ENCODE data around the gene PYGB.

The PYGB gene

DNA sequence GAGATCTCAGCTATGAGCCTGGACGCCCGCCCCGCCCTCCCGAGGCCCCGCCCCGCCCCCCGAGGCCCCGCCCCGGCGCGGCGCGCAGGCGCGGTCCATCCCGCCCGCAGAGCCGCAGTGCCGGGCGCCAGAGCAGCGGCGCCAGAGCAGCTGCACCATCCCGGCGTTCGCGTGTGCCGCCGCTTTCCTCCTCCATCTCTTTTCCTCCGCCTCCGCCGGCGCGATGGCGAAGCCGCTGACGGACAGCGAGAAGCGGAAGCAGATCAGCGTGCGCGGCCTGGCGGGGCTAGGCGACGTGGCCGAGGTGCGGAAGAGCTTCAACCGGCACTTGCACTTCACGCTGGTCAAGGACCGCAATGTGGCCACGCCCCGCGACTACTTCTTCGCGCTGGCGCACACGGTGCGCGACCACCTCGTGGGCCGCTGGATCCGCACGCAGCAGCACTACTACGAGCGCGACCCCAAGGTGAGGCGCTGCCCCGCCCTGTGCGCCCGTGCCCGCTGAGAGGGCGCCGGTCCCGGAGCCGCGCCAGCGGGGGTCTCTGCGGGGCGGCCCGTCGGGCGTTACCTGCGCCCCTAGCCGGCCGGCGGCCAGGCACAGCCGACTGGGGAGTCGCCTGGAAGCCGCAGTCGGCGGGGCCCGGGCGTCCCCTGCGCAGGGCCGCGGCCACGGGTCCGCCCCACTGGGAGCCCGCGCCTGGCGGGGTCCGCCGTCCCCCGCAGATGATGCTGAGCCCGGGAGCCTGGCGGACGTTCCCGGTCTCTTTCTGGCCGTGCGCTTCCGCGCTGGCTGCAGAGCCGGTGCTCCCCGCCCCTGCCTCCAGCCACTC is at the start of gene PYGB:
TSS of gene PYGB (plus strand) at position 130 of the 830 bp plus-strand sequence. CDS start at position 224, 94 bp downstream.
- peak; percentile 54 for DNase-seq (ENCODE audit: low read depth)

DNA sequence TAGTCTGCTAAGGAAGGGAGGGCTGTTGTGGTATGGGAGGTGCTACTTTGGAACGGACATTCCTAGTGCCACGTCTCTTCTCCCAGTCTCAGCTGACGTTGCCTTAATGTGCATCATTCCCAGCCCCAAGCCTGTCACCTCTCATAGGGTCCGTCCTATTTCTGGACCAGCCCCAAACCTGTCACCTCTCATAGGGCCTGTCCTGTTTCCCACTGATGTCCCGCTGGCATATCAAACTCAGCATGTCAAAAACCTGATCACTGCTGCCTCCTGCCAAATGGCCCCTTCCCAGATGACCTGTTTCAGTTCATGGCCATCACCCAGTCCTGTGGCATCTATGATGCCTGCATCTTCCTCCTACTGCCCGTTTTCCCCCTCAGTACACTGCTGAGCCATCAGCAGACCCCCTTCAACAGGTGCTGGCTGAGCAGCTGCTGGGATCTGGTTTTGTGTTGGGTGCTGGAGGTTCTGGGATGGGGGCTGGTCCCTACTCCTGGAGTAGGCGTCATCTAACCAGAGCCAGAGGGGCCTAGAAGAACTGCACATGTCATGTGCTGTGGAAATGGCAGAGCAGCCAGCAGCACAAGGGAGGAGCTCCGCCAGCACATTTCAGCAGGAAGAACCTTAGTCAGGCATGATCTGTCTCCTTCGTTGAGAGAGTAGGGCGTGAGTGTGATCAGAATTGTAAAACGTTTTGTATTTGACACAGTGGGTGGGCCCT is 49.1 kb upstream of the PYGB start:
- no peak for DNase-seq (ENCODE audit: low read depth)

DNA sequence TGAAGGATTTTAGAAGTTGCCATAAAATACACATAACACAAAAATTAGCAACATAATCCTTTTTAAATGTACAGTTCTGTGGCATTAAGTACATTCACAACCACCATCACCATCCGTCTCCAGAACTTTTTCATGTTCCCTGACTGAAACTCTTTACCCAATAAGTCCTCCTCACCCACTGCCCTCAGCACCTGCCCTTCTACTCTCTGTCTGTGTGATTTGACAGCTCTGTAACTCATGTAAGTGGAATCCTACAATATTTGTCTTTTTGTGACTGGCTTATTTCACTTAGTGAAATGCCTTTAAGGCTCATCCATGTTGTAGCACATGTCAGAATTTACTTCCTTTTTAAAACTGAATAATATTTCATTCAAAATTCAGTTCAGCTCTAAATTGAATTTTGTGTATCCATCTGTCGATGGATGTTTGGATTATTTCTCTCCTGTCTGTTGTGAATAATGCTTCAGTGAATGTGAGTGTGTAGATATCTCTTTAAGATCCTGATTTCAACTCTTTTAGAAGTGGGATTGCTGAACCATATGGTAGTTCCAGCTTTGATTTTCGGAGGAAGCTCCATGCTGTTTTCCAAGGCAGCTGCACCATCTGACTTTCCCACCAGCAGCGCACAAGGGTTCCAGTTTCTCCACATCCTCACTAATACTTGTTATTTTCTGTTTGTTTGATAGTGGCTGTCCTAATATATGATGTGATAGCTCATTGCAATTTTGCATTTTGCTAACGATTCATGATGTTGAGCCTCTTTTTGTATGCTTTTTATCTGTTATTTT is 48.2 kb upstream of the PYGB start:
- no peak for DNase-seq (ENCODE audit: low read depth)

DNA sequence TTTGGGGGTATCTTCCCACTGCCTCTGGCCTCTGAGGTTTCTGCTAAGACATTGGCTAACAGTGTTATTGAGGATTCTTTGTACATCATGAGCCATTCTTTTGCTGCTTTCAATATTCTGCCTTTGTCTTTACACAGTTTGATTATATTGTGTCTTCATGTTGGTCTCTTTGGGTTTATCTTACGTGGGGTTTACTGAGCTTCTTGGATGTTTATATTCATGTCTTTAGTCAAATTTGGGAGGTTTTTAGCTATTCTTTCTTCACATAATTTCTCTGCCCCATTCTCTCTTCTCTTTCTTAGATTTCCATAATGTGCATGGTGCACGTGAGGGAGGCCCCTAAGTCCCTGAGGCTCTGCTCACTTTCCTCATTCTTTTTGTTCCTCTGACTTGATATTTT is 44.8 kb upstream of the PYGB start:
- DNase-seq (ENCODE audit: low read depth), result no peak

DNA sequence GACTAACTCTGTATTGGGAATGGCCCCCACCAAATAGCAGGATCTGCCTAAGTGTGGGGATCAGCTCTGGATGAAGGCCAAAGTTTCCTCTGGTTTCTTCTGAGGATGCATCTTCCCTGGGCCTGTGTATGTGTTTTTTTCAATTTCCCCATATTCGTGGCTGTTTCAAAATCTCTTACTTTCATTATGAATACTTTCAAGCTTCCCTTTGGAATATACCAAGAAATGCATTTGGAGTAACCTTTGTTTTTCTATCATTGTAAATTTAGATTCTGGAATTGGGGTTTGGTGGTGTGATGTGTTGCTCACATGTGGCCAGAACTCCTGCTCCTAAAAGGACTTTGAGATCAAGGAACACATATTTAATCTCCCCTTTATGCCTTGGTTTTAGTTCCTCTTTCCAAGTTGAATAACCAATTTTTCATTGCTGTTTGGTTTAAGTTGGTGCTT is 44.0 kb upstream of the PYGB start:
- DNase-seq (ENCODE audit: low read depth), result no peak

DNA sequence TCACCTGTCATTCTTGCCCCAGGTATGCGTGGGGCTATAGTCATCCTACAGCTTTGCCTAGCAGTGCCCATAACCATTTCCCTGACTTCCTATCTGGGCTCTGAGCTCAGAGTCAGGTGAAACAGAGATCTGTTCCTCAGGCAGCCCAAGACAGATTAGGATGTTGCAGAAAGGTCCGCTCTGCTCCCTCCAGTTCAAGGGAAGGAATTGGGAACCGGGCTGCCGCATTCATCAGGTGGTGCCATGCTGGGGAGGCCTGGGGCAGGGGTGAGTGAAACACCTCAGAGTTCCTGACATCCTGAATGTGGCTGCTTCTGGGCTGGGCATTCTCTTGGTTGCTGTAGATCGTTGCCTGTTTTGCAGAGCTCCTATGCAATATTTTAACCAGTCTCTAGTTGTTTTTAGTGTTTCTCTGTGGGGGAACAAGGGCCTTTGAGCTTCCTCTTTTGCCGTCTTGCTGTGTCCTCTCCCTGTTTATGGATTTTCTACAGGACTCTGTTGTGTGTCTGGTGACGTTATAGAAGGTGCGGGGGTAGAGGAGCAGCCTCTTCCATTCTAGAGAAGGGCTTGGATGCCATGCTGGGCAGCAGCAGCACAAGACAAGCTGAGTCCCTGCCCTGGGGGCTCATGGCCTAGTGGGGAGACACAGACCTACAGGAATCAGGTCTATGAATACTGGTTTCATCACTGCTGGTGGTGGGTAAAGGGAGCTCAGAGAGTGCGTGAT is 43.2 kb upstream of the PYGB start:
- DNase-seq (ENCODE audit: low read depth), result no peak

DNA sequence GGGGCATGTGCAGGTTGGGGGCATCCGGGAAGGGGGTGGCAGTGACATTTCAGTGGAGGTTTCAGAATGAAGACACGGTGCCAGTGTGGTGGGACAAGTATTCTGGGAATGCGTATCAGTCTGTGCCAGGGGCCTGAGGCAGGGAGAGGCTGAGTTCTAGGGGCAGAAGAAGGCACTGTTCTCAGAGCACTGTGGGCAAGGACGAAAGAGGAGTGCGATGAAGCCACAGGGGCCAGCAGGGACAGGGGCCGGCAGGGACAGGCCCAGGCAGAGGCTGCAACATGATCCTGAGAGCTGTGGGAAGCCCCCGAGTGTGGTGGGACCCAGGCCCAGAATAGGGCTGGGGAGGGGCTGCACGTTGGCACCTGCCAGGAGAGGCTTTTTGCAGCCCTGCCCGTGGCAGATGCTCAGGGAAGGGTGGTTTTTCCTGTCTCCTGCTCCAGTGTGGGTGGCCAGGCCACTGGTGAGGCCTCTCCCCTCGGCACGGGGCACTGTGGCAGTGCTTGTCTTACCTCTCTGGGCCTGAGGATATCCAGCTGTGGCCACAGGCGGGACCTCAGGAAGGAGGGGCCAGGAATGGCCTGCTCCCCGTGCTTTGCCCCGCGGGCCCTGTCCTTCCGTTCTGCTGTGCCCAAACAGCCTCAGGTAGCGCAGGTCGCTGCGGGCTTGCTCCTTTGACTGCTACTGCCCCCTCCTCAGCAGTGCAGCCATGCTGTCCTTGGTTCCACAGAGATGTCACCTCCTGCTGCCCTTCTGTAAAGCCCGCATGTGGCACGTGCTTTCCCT is 42.4 kb upstream of the PYGB start:
- no peak for DNase-seq (ENCODE audit: low read depth)

DNA sequence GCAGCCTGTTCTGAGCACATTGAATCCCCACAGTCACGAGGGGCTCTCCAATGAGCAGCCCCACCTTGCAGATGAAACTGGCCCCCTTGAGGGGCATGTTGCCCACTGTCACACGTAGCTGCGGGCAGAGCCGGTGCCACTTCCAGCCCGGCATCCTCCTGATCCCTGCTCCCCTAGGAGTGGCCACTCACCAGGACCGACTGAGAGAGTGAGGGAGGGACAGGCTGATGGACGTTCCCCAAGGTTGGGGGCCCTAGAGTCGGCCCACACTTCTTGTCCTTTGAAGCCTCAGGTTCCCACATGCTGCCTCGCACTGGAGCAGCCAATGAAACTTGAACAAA is 41.9 kb upstream of the PYGB start:
- no peak for DNase-seq (ENCODE audit: low read depth)

DNA sequence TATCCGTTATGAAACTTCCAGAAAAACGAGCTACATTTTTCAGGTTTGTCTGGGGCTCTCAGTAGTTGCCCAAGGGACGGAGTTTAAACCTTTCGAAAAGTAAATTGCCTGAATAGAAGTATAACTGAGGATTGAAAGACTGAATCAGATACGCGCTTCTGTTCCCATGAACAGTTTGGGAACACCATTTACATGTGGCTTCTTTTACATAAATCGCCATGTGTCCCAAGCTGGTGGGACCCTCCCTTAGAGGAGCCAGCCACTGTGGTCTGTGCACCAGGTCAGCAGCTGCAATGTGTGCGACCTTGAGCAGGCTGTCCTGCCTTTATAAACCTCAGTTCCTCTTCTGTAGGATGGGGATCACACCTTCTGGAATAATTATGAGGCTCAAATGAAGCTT is 41.3 kb upstream of the PYGB start:
- DNase-seq (ENCODE audit: low read depth), result no peak

DNA sequence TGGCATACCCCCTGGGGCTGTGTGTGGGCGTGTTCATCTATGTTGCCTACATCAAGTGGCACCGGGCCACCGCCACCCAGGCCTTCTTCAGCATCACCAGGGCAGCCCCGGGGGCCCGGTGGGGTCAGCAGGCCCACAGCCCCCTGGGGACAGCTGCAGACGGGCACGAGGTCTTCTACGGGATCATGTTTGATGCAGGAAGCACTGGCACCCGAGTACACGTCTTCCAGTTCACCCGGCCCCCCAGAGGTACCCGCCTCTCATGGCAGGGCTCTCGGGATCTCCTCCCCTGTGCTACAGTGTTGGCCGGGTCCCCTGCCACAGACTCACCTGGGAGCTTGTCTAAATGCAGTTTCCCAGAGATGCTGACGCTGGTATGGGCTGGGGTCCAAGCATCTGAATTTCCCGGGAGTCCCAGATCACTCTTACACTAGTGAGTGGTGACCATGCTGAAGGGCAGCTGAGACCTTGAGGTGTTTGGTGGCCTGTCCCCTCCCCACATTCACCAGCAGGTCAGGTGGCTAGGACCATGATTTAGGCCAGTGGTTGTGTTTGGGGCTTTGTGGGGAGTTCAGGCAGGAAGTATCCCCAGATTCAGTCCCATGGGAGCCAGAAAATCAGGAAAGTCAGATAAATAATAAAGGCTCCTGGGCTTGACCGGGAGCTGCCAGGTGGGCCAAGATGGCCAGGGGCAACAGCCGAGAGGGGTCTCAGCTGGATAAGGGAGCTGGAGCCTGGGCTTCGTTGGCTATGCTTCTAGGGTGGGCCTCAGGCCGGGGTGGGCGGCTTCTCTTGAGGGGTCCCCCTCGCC is 40.5 kb upstream of the PYGB start:
- no peak for DNase-seq (ENCODE audit: low read depth)

DNA sequence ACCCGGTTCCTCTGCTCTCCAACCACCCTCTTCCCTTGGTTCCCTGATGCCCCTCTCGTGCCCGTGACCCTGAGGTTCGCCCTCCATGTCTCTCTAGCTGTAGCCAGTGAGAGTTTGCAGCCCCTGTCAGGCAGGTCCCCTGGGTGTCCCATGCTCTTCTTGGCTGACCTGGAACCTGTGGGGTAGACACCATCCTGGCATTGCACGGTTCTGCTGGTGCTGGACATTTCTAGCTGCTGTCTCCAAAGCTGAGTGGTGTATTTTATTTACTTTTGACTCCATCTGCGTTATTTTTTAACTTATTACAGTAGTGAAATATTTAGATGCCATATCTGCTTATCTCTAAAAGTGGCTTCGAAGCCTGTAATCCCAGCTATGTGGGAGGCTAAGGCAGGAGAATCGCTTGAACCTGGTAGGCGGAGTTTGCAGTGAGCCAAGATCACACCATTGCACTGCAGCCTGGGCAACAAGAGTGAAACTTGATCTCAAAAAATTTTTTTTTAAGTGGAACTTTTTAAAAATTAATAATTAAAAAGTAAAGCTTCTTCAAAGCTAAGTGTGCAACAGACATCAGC is 39.8 kb upstream of the PYGB start:
- DNase-seq (ENCODE audit: low read depth), result no peak

DNA sequence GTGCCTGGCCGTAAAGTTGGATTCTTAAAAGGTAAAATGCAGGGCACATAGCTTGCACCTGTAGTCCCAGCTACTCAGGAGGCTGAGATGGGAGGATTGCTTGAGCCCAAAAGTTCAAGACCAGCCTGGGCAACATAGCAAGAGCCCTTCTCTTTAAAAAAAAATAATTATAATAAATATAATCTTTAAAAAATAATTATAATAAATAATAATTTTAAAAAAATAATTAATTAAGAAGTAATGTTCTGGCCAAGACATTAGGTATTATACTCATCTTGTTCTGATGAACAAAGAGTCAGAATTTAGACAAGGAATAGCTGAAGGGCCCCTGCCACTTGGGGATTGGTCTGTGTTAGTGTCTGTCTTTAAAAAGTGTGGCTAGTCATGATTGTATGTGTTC is 38.5 kb upstream of the PYGB start:
- DNase-seq (ENCODE audit: low read depth), result no peak

DNA sequence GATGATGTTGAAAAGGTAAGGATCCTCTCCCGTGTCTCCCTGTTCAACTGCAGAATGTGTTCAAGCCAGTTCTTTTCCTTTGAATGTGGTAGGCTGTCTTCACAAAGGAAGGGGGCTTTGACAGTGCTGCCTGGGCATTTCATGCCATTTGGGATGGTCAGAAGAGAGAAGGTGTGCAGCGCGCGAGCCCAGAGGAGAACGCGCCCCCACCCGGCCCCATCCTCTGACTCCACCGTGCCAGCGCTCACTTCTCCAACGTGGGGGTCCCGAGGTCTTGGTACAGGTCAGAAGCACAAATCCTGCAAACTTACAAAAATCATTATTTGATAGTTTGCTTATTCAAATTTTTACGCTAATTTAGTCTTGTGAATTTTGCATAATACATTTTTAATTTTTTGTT is 38.0 kb upstream of the PYGB start:
- no peak for DNase-seq (ENCODE audit: low read depth)

DNA sequence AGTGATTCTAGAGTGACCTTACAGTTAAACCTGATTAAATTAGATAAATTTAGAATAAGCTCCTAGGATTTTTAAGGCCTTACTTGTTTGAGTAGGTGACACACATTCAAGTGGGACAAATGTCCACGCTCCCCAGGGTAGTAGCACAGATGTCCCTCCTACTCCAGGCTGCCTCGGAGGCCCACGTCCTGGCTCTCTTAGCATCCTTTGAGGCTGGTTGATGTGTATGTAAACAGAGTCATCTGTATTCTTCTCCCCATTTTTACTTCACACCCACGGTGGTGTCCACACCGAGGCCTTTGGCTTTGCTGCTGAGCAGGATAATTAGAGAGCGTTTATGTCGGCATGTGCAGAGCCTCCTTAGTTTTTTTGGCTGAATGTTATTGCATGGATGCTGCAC is 36.6 kb upstream of the PYGB start:
- DNase-seq (ENCODE audit: low read depth), result no peak

DNA sequence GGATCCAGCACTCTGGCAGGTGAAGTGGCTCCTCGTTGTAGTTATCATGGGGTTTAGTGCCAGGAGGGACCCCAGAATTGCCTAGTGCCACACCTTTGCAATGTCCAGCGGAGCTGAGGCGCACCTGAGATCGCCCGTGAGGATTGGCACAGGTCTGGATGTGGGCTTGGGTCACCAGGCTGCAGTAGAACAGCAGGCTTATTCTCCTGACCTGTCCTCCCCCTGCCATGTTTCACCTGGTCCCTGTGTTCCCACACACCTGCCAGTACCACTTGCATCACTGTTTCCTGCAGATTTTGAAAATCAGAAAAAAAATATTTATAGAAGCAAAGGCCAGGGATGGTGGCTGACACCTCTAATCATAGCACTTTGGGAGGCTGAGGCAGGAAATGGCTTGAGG is 35.6 kb upstream of the PYGB start:
- DNase-seq (ENCODE audit: low read depth), result no peak

DNA sequence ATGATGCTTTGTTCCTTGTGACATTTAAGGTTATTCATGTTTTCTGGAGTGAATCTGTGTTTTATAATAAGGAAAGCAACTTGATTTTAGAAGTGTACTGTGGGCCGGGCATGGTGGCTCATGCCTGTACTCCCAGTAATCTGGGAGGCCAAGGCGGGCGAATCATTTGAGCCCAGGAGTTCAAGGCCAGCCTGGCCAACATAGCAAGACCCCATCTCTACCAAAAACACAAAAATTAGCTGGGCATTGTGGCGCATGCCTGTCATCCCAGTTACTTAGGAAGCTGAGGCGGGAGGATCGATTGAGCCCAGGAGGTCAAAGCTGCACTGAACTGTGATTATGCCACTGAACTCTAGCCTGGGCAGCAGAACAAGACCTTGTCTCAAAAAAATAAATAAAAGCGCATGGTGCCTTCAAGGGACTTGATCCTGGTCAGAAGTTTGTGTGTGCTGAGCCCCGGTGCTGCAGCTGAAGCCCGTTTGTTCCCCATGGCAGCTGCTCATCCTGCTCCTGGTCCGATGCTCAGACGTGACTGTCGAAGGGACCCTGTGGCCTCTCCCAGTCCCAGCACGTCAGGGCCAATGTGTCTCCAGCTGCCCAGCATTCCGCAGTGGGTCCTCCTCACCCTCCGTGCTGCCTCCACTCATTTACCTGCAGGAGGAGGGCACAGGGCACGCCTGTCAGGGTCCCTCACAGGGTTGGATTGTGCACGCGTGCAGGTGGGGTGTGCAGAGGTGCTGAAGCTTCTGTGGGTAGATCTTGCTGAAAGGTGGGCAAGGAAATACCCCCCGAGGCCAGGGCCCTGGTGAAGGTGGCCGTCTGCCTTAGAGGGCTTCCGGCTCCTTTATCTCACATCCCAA is 34.1 kb upstream of the PYGB start:
- DNase-seq (ENCODE audit: low read depth), result no peak

DNA sequence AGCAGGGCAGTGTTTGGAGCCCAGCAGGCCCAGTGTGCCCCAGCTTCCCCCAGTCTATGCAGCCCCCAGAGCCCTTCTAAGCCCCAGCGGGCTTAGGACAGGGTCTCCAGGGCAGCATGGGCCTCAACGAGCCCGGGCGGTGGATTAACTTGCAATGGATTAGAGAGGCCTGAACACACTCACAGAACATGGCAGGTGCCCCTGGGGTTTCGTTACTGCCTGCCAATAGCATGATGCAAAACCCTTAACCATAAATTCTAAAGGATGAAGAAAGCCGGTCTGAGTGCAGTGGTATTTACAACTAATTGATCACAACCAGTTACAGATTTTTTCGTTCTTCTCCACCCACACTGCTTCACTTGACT is 33.5 kb upstream of the PYGB start:
- no peak for DNase-seq (ENCODE audit: low read depth)

DNA sequence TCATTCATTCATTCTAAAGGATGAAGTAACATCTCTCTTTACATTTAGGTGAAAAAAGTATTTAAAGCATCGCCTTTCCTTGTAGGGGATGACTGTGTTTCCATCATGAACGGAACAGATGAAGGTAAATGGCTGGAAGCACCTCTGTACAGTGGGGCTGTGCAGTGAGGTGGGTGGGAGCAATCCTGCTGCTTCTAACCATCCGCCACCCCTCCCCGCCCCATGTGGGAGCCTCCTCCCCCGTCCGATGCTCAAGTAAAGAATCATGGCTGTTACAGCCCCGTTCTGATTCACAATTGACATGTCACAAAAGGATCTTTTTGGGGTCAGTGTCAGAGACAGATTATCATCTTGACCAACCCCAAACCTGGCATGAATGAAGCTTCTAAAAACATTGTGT is 33.1 kb upstream of the PYGB start:
- no peak for DNase-seq (ENCODE audit: low read depth)

DNA sequence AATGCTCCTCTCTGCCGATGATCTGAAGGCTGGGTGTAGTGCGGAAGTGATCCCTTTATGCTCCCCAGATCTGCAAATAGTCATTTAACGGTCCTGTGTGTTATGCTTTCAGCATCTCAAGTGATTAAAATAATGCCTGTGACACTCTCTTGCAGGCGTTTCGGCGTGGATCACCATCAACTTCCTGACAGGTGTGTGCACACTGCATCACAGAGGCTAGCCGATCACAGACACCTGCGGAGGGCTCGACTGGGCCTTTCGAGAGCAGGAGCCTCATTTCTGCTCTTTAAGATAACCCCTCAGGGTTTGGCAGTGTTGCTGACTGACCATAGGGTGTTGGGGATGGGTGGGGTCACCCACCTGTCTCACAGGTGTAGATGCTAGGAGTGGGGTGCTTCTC is 32.4 kb upstream of the PYGB start:
- no peak for DNase-seq (ENCODE audit: low read depth)

Data from GM04504 (cell line).